CD8-positive, alpha-beta memory T cell (primary cell): Measurements from ENCODE around the gene BICDL2. TPM values are rescaled to one million over a fixed set of nuclear protein-coding genes. Genes with fewer than 3 reads are reported as not detected.

Experiments used
- CTCF ChIA-PET: fragments of 350-600 bp; sonication (Branson Sonifier 250); formaldehyde crosslinking; loops from one replicate; lab custom pipeline; 2021; ENCODE audit warnings: antibody characterized with exemption; lab: Charles Lee
- POLR2A ChIA-PET: fragments of 350-600 bp; sonication (Branson Sonifier 250); formaldehyde crosslinking; loops from one replicate; lab custom pipeline; 2021; ENCODE audit warnings: antibody characterized with exemption; lab: Charles Lee
- DNase-seq, 5 donors: peaks; one replicate each; pipeline versions ENCODE4 v3.0.0 to v3.0.0-alpha.2; 2020 to 2022; ENCODE audit warnings: mixed read lengths in 1 of 5
- H3K27ac ChIP-seq: one replicate; pipeline ENCODE4 v1.7.0; 2013; ENCODE audit warnings: low read depth, mild to moderate bottlenecking, low read length, moderate library complexity
- H3K27me3 ChIP-seq: 2 replicates; pipeline ENCODE4 v1.7.0; 2013; ENCODE audit warnings: low read length, mild to moderate bottlenecking; ENCODE audit not compliant: insufficient read depth, poor library complexity, severe bottlenecking
- H3K36me3 ChIP-seq: 2 replicates; pipeline ENCODE4 v1.7.0; 2013; ENCODE audit warnings: mild to moderate bottlenecking, low read length, moderate library complexity; ENCODE audit not compliant: insufficient read depth
- H3K4me1 ChIP-seq: 2 replicates; pipeline ENCODE4 v1.7.0; 2013; ENCODE audit warnings: mild to moderate bottlenecking, low read length, moderate library complexity; ENCODE audit not compliant: insufficient read depth
- H3K4me3 ChIP-seq: 2 replicates; pipeline ENCODE4 v1.7.0; 2013; ENCODE audit warnings: mild to moderate bottlenecking, low read length
- H3K9me3 ChIP-seq: 2 replicates; pipeline ENCODE4 v1.7.0; 2013; ENCODE audit warnings: mild to moderate bottlenecking, low read length
- H3K27ac Mint-ChIP-seq, 8 donors: one replicate each; pipeline ENCODE4 v1.8.0; 2020 to 2021; ENCODE audit warnings: mixed read lengths in 8 of 8, mild to moderate bottlenecking in 6 of 8, inconsistent platforms in 3 of 8, moderate library complexity in 3 of 8
- H3K27me3 Mint-ChIP-seq, 2 donors: one replicate each; pipeline ENCODE4 v1.8.0; 2020 to 2021; ENCODE audit warnings: mixed read lengths in 2 of 2, mild to moderate bottlenecking in 1 of 2, moderate library complexity in 1 of 2
- H3K36me3 Mint-ChIP-seq, 3 donors: one replicate each; pipeline ENCODE4 v1.8.0; 2020 to 2021; ENCODE audit warnings: mixed read lengths in 3 of 3, inconsistent platforms in 1 of 3, mild to moderate bottlenecking in 1 of 3
- H3K4me1 Mint-ChIP-seq, 3 donors: one replicate each; pipeline ENCODE4 v1.8.0; 2020 to 2021; ENCODE audit warnings: mixed read lengths in 3 of 3, inconsistent platforms in 1 of 3, mild to moderate bottlenecking in 1 of 3
- H3K4me3 Mint-ChIP-seq, 7 donors: one replicate each; pipeline ENCODE4 v1.8.0; 2020 to 2021; ENCODE audit warnings: mixed read lengths in 7 of 7, mild to moderate bottlenecking in 6 of 7, moderate library complexity in 4 of 7, inconsistent platforms in 2 of 7
- H3K9me3 Mint-ChIP-seq, 5 donors: one replicate each; pipeline ENCODE4 v1.8.0; 2020 to 2022; ENCODE audit warnings: mixed read lengths in 5 of 5, mild to moderate bottlenecking in 3 of 5, moderate library complexity in 2 of 5, inconsistent platforms in 1 of 5
- polyA plus RNA-seq: library from polyadenylated mRNA; unstranded; fragments of 300-500 nt; fragmentation: Illumina TruSeq; gene quantifications from one replicate; pipeline ENCODE4 v1.2.3, GENCODE V29; 2021
- total RNA-seq, 2 experiments: library from RNA; stranded (reverse); gene quantifications; one replicate each; pipeline ENCODE4 v1.2.3, GENCODE V29; 2021

The BICDL2 gene
- total and polyA plus RNA-seq, 3 experiments from 2014 or later: not detected

- peaks cover 0 to 16% of the 10 kb centered on the region in 2 donors for H3K27me3 Mint-ChIP-seq
- H3K36me3 ChIP-seq: no peaks in the 10 kb centered on the region
- no peaks in the 10 kb centered on the region for H3K9me3 ChIP-seq
- H3K4me3 ChIP-seq: no peak overlapping the region
- DNase-seq: no peak
- H3K4me1 Mint-ChIP-seq: peaks cover 17 to 25% (median 17%) of the 10 kb centered on the region in 3 donors
- H3K4me3 Mint-ChIP-seq: peak overlapping the region in 1 of 7 donors; percentile 4
- no peaks in the 10 kb centered on the region for H3K9me3 Mint-ChIP-seq
- H3K27me3 ChIP-seq: peaks cover 3% of the 10 kb centered on the region
- CTCF ChIA-PET: interaction anchor here (0.8 to 14.4 kb wide), 3 partner anchors 8 to 46 kb away, joined by 3 to 289 read pairs (median 4); partner anchors contain the start of genes HCFC1R1, THOC6 and TNFRSF12A
- no peaks in the 10 kb centered on the region for H3K36me3 Mint-ChIP-seq
- no peak overlapping the region for H3K27ac ChIP-seq
- POLR2A ChIA-PET: no interaction called here
- H3K4me1 ChIP-seq: peaks cover 20% of the 10 kb centered on the region
- H3K27ac Mint-ChIP-seq: no peak overlapping the region
These were observed 24.5 kb downstream of the BICDL2 start for GRCh38 chr16:3012246-3012645.

- no peaks in the 10 kb centered on the region for H3K36me3 ChIP-seq
- peaks cover 22% of the 10 kb centered on the region for H3K4me1 ChIP-seq
- H3K4me1 Mint-ChIP-seq: peaks cover 23 to 34% (median 24%) of the 10 kb centered on the region in 3 donors
- no peak overlapping the region for H3K4me3 Mint-ChIP-seq
- DNase-seq: no peak
- no peak overlapping the region for H3K27ac Mint-ChIP-seq
- H3K27me3 ChIP-seq: peaks cover 3% of the 10 kb centered on the region
- no peak overlapping the region for H3K27ac ChIP-seq
- CTCF ChIA-PET: interaction anchor here (0.6 to 14.4 kb wide), 3 partner anchors 16 to 137 kb away, joined by 3 to 289 read pairs (median 3); partner anchors contain the start of genes HCFC1R1, THOC6 and TNFRSF12A
- H3K9me3 Mint-ChIP-seq: no peaks in the 10 kb centered on the region
- H3K9me3 ChIP-seq: no peaks in the 10 kb centered on the region
- H3K4me3 ChIP-seq: no peak overlapping the region
- POLR2A ChIA-PET: interaction anchor here (0.6 kb wide), 2 partner anchors 17 to 189 kb away, joined by 4 to 7 read pairs; no protein-coding TSS in a partner anchor
- H3K27me3 Mint-ChIP-seq: peaks cover 0 to 18% of the 10 kb centered on the region in 2 donors
- H3K36me3 Mint-ChIP-seq: no peaks in the 10 kb centered on the region
These were observed 26.2 kb downstream of the BICDL2 start for GRCh38 chr16:3010510-3010909.

GRCh38 chr16:3009568-3010390 lies 27.0 kb downstream of the BICDL2 start:
- Mint-ChIP-seq H3K4me3 (no peak overlapping the region), H3K27me3 (peaks cover 4 to 18% of the 10 kb centered on the region in 2 donors), H3K36me3 (no peaks in the 10 kb centered on the region), H3K9me3 (no peaks in the 10 kb centered on the region), H3K4me1 (peaks cover 24 to 36% (median 24%) of the 10 kb centered on the region in 3 donors), H3K27ac (no peak overlapping the region)
- no peak overlapping the region for H3K4me3 ChIP-seq
- no peaks in the 10 kb centered on the region for H3K9me3 ChIP-seq
- H3K4me1 ChIP-seq: peaks cover 22% of the 10 kb centered on the region
- H3K27ac ChIP-seq: no peak overlapping the region
- CTCF ChIA-PET: interaction anchor here (0.6 to 14.4 kb wide), 2 partner anchors 17 to 137 kb away, joined by 3 to 289 read pairs; partner anchors contain the start of genes HCFC1R1, THOC6 and TNFRSF12A
- no peak for DNase-seq
- POLR2A ChIA-PET: interaction anchor here (0.6 kb wide), 1 partner anchor 18 kb away, joined by 7 read pairs; no protein-coding TSS in a partner anchor
- peaks cover 3% of the 10 kb centered on the region for H3K27me3 ChIP-seq
- no peaks in the 10 kb centered on the region for H3K36me3 ChIP-seq

- Histone ChIP-seq H3K4me1 (peaks cover 22% of the 10 kb centered on the region), H3K4me3 (peak overlapping the region; percentile 32), H3K36me3 (no peaks in the 10 kb centered on the region), H3K27me3 (peaks cover 3% of the 10 kb centered on the region), H3K27ac (peak overlapping the region; percentile 60), H3K9me3 (no peaks in the 10 kb centered on the region)
- peaks cover 5 to 14% of the 10 kb centered on the region in 2 donors for H3K27me3 Mint-ChIP-seq
- peak overlapping the region in 2 of 7 donors; percentile 45 to 69 for H3K4me3 Mint-ChIP-seq
- H3K36me3 Mint-ChIP-seq: no peaks in the 10 kb centered on the region
- ChIA-PET POLR2A (interaction anchor here (0.6 kb wide), 1 partner anchor 23 kb away, joined by 3 read pairs; no protein-coding TSS in a partner anchor), CTCF (interaction anchor here (1.7 to 14.4 kb wide), 3 partner anchors 18 to 126 kb away, joined by 4 to 289 read pairs (median 7); partner anchors contain the start of genes HCFC1R1, THOC6, TNFRSF12A and ZNF213)
- H3K27ac Mint-ChIP-seq: peak overlapping the region in 2 of 8 donors; percentile 44 to 83
- DNase-seq: no peak
- H3K4me1 Mint-ChIP-seq: peaks cover 24 to 41% (median 28%) of the 10 kb centered on the region in 3 donors
- H3K9me3 Mint-ChIP-seq: no peaks in the 10 kb centered on the region
These were observed 28.1 kb downstream of the BICDL2 start for GRCh38 chr16:3008690-3009037.

- Mint-ChIP-seq H3K4me1 (peaks cover 24 to 42% (median 28%) of the 10 kb centered on the region in 3 donors), H3K27ac (peak overlapping the region in 4 of 8 donors; percentile 43 to 63 (median 46)), H3K4me3 (peak overlapping the region; percentile 69 to 85 (median 72)), H3K27me3 (peaks cover 5 to 14% of the 10 kb centered on the region in 2 donors), H3K9me3 (no peaks in the 10 kb centered on the region), H3K36me3 (no peaks in the 10 kb centered on the region)
- H3K4me1 ChIP-seq: peaks cover 22% of the 10 kb centered on the region
- no peaks in the 10 kb centered on the region for H3K36me3 ChIP-seq
- ChIA-PET CTCF (interaction anchor here (1.0 to 14.4 kb wide), 6 partner anchors 9 to 163 kb away, joined by 3 to 289 read pairs (median 4); partner anchors contain the start of genes HCFC1R1, THOC6, TNFRSF12A and ZNF213), POLR2A (interaction anchor here (1.1 kb wide), 1 partner anchor 12 kb away, joined by 4 read pairs; the partner anchor contains the start of gene TNFRSF12A)
- DNase-seq: peak in 2 of 5 donors; percentile 24 to 27
- no peaks in the 10 kb centered on the region for H3K9me3 ChIP-seq
- peak overlapping the region; percentile 60 for H3K27ac ChIP-seq
- peak overlapping the region; percentile 32 for H3K4me3 ChIP-seq
- peaks cover 3% of the 10 kb centered on the region for H3K27me3 ChIP-seq
These were observed 28.6 kb downstream of the BICDL2 start for GRCh38 chr16:3007957-3008689.

GRCh38 chr16:3007059-3007956 lies 29.4 kb downstream of the BICDL2 start:
- POLR2A ChIA-PET: interaction anchor here (1.1 kb wide), 1 partner anchor 13 kb away, joined by 4 read pairs; the partner anchor contains the start of gene TNFRSF12A
- CTCF ChIA-PET: interaction anchor here (0.8 to 14.4 kb wide), 8 partner anchors 10 to 164 kb away, joined by 3 to 289 read pairs (median 4); partner anchors contain the start of genes HCFC1R1, THOC6, TNFRSF12A and ZNF213
- no peaks in the 10 kb centered on the region for H3K36me3 ChIP-seq
- H3K9me3 ChIP-seq: no peaks in the 10 kb centered on the region
- H3K4me3 ChIP-seq: no peak overlapping the region
- H3K27me3 Mint-ChIP-seq: peaks cover 7 to 8% of the 10 kb centered on the region in 2 donors
- H3K4me1 Mint-ChIP-seq: peaks cover 24 to 36% (median 28%) of the 10 kb centered on the region in 3 donors
- H3K9me3 Mint-ChIP-seq: no peaks in the 10 kb centered on the region
- peak overlapping the region; percentile 60 for H3K27ac ChIP-seq
- peak overlapping the region; percentile 69 to 85 (median 72) for H3K4me3 Mint-ChIP-seq
- no peak for DNase-seq
- H3K4me1 ChIP-seq: peaks cover 22% of the 10 kb centered on the region
- H3K27me3 ChIP-seq: peaks cover 3% of the 10 kb centered on the region
- peak overlapping the region in 5 of 8 donors; percentile 43 to 63 (median 46) for H3K27ac Mint-ChIP-seq
- H3K36me3 Mint-ChIP-seq: no peaks in the 10 kb centered on the region
